Ovary (tissue), 9 donors: ENCODE measurements around the gene SLX4. TPM values are rescaled to one million over a fixed set of nuclear protein-coding genes. Genes with fewer than 3 reads are reported as not detected.

Experiments used
- DNase-seq, 5 donors: peaks; one replicate each; pipeline ENCODE4 v3.0.0-alpha.2; 2019 to 2020
- H3K27ac ChIP-seq, 2 donors: fragments of 200-600 bp; one replicate each; pipeline versions ENCODE4 v1.5.1 to v1.8.0; 2019 to 2022
- H3K27me3 ChIP-seq: fragments of 200-600 bp; one replicate; pipeline ENCODE4 v1.8.0; 2022
- H3K36me3 ChIP-seq: fragments of 200-600 bp; sonication (generic); one replicate; pipeline ENCODE4 v1.5.1; 2019
- H3K4me1 ChIP-seq: one replicate; pipeline ENCODE4 v1.8.1; 2013; ENCODE audit warnings: mild to moderate bottlenecking, moderate library complexity; ENCODE audit not compliant: insufficient read depth
- H3K4me3 ChIP-seq: fragments of 200-600 bp; sonication (generic); one replicate; pipeline ENCODE4 v1.5.1; 2017
- H3K9me3 ChIP-seq, 2 donors: fragments of 200-600 bp in 1 of 2; sonication (generic) in 1 of 2; one replicate each; pipeline versions ENCODE4 v1.5.1 to v1.8.1; 2013 to 2019; ENCODE audit warnings: mild to moderate bottlenecking in 1 of 2, moderate library complexity in 1 of 2
- EP300 ChIP-seq: sonication (generic); formaldehyde crosslinking; IDR thresholded peaks from one replicate; pipeline ENCODE4 v1.6.1; 2017; ENCODE audit warnings: antibody characterized with exemption
- POLR2A ChIP-seq: fragments of 450-650 bp; IDR thresholded peaks from one replicate; pipeline ENCODE4 v1.6.1; 2017; ENCODE audit warnings: antibody characterized with exemption, mild to moderate bottlenecking, moderate library complexity
- WGBS, 3 donors: extraction: QIAGEN DNeasy Blood & Tissue Kit in 1 of 3; methylation state at CpG; one replicate each; pipeline versions ENCODE4 v1.1.5 to v1.1.7; 2013 to 2017; 5-methylcytosine and 5-hydroxymethylcytosine counted together
- intact Hi-C, 4 donors: fragments of 100-400 bp; cut with DNase I; formaldehyde crosslinking; loops; one replicate each; pipeline versions ENCODE4 v1.11.0 to v1.15.1; 2022 to 2023
- polyA plus RNA-seq, 2 donors: library from polyadenylated mRNA; stranded (reverse); fragments of 200-250 nt in 1 of 2; fragments of 350-450 nt in 1 of 2; fragmentation: Illumina TruSeq in 1 of 2; extraction: RNeasy Lipid Tissue Mini Kit (QIAGEN cat#74804) in 1 of 2; gene quantifications; one replicate each; pipeline ENCODE4 v1.2.3, GENCODE V29; 2013 to 2014
- total RNA-seq, 7 donors: library from RNA; depleted of rRNA in 2 of 7; stranded (reverse); fragments of >200 nt in 2 of 7; fragmentation: NEBNext Ultra II Directional in 3 of 7; extraction: Animal tissue kit (Norgen Biotek cat#: 25700) in 3 of 7; gene quantifications; one replicate each; pipeline versions ENCODE4 v1.1.0 to v1.2.4, GENCODE V29; 2016 to 2023
- TF ChIP-seq, protein P1 (sequence below), 3 donors: fragments of 450-650 bp in 2 of 3; fragments of 200-600 bp in 1 of 3; IDR thresholded peaks; one replicate each; pipeline versions ENCODE4 v1.5.1 to v1.8.0; 2016 to 2022; ENCODE audit warnings: antibody characterized with exemption in 3 of 3, mild to moderate bottlenecking in 1 of 3
- donor health status: DM: no; HTN: no; CAD: no; lungs with moderate emphysema.
- donor health status: DM: no; HTN: no; CAD: no.
- donor health status: Bipolar disorder and iron deficiency.
- donor health status: DM: yes; HTN: yes; CAD: no.
- donor health status: DM: no; HTN: no; CAD: no.
- donor health status: DM: yes; HTN: yes; CAD: no.

Gene SLX4
- total and polyA plus RNA-seq, 9 donors, result 1.7 to 4.9 (median 3.2) TPM

DNA sequence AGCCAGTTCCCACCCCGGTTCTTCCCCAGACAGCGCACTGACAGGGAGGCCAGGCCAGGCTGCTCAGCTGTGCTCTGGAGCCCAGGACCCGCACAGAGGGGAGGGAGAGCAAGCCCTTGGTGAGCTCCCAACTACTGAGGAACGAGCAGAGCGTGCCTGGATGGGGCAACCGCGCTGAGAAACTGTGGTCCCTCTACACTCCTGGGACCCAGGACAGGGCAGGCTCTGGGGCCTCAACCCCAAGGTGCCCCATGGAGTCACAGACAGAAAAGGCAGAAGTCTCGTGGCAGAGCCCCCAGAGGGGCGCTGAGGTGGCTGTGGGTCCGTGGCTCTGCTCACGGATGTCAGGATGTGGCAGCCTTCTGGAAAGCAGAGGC lies 16.3 kb downstream of the SLX4 start:
- DNase-seq, result no peak
- intact Hi-C loops, result loop anchor here in 1 of 4 donors (10.0 kb wide), 1 partner anchor 190 kb away; the partner anchor contains the start of genes ZNF174 and ZSCAN32
- Histone ChIP-seq H3K4me3 (no peak overlapping the region), H3K9me3 (no peaks in the 10 kb centered on the region), H3K27ac (no peak overlapping the region), H3K36me3 (no peaks in the 10 kb centered on the region), H3K4me1 (no peaks in the 10 kb centered on the region), H3K27me3 (no peaks in the 10 kb centered on the region)
- TF ChIP-seq, protein P1, sequence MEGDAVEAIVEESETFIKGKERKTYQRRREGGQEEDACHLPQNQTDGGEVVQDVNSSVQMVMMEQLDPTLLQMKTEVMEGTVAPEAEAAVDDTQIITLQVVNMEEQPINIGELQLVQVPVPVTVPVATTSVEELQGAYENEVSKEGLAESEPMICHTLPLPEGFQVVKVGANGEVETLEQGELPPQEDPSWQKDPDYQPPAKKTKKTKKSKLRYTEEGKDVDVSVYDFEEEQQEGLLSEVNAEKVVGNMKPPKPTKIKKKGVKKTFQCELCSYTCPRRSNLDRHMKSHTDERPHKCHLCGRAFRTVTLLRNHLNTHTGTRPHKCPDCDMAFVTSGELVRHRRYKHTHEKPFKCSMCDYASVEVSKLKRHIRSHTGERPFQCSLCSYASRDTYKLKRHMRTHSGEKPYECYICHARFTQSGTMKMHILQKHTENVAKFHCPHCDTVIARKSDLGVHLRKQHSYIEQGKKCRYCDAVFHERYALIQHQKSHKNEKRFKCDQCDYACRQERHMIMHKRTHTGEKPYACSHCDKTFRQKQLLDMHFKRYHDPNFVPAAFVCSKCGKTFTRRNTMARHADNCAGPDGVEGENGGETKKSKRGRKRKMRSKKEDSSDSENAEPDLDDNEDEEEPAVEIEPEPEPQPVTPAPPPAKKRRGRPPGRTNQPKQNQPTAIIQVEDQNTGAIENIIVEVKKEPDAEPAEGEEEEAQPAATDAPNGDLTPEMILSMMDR (IDR thresholded peaks at IDR 0.05), result no peak
- TF ChIP-seq POLR2A (no peak), EP300 (no peak)
- WGBS, 3 donors, result 89 to 95% (median 92%) methylated on average over 11 of the region's 11 CpGs

DNA sequence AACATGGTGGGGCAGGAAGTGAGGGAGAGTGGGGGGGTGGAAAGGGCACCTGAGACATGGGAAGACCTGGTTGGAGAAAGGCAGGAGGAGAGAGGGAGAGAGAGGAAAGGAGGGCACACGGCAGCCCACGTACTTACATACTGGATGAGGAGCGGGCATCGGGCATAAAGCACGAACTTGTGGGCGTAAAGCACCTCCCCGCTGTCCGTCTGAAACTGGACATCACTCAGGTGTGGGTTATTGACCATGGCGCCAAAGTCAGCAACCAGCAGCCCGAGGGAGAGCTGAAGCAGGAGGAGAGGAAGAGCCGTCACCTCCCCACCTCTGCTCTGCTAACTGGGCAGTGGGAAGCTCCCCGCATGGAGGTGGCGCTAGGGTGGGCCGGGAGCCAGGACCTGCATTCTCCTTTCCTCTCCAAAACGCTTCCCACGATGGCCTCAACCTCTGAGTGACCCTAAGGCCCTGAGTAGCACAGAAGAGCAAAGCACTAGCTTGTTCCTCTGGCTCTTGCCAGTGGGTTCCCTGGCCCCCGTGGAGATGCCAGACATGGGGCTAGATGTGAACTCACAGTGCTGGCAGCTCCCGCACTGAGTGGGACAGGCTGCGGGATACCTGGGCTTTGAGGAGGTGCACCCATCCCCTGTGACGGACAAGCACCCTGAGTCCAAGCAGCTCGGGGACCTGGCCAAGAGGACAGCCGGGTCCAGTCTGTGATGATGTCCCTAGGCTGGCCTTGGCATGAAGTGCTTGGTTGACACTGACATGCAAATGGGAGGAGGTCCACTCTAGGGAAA lies 16.9 kb downstream of the SLX4 start:
- Histone ChIP-seq H3K27me3 (no peaks in the 10 kb centered on the region), H3K4me1 (no peaks in the 10 kb centered on the region), H3K36me3 (no peaks in the 10 kb centered on the region), H3K27ac (no peak overlapping the region), H3K9me3 (no peaks in the 10 kb centered on the region), H3K4me3 (no peak overlapping the region)
- intact Hi-C loops, result loop anchor here in 1 of 4 donors (10.0 kb wide), 1 partner anchor 190 kb away; the partner anchor contains the start of genes ZNF174 and ZSCAN32
- no peak for DNase-seq
- WGBS, 3 donors, result 88 to 93% (median 89%) methylated on average over 22 of the region's 22 CpGs
- TF ChIP-seq EP300 (no peak), POLR2A (no peak)
- TF ChIP-seq, protein P1 (IDR thresholded peaks at IDR 0.05), result no peak

GRCh38 chr16:3592559-3592958 lies 18.8 kb downstream of the SLX4 start:
- no peak overlapping the region for H3K27ac ChIP-seq
- no peak for DNase-seq
- no peaks in the 10 kb centered on the region for H3K4me1 ChIP-seq
- no peaks in the 10 kb centered on the region for H3K9me3 ChIP-seq
- TF ChIP-seq POLR2A (no peak), EP300 (no peak)
- TF ChIP-seq, protein P1 (IDR thresholded peaks at IDR 0.05), result no peak
- 94 to 98% (median 95%) methylated on average over 12 of the region's 12 CpGs for WGBS, 3 donors
- no peaks in the 10 kb centered on the region for H3K36me3 ChIP-seq
- no peak overlapping the region for H3K4me3 ChIP-seq
- intact Hi-C loops, result loop anchor here in 1 of 4 donors (10.0 kb wide), 1 partner anchor 188 kb away; the partner anchor contains the start of genes ZNF174 and ZSCAN32
- no peaks in the 10 kb centered on the region for H3K27me3 ChIP-seq

DNA sequence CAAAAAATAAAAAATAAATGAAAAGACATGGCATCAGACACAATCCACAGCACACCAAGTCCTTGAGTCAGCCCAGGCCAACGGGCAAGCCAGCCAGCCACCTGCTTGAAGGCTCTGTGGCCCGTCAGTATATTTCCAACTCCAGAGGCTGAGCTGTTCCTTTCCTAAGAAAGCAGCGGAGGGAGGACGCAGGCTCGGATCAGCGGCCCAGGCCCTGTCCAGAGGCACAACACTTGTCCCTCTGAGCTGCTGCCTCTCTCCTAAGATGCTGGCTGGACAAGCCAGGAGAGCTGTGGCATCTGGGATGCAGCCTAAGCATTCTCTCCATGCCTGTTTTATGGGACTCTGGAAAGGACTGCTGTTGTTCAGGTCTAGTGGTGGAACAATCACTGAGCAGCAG lies 19.4 kb downstream of the SLX4 start:
- Histone ChIP-seq H3K9me3 (no peaks in the 10 kb centered on the region), H3K27ac (no peak overlapping the region), H3K36me3 (no peaks in the 10 kb centered on the region), H3K27me3 (no peaks in the 10 kb centered on the region), H3K4me3 (no peak overlapping the region), H3K4me1 (no peaks in the 10 kb centered on the region)
- DNase-seq, result no peak
- intact Hi-C loops, result loop anchor here in 1 of 4 donors (10.0 kb wide), 1 partner anchor 187 kb away; the partner anchor contains the start of genes ZNF174 and ZSCAN32
- 89 to 92% (median 90%) methylated on average over 6 of the region's 6 CpGs for WGBS, 3 donors
- TF ChIP-seq EP300, result no peak
- TF ChIP-seq, protein P1 (IDR thresholded peaks at IDR 0.05), result no peak
- TF ChIP-seq POLR2A, result no peak
